Fibroblast of mammary gland (primary cell): ENCODE results near the gene TMEM126B.

Source experiments
- DNase-seq: peaks from one replicate; pipeline ENCODE4 v3.0.0-alpha.2; 2010; ENCODE audit warnings: low read depth
- H3K4me3 ChIP-seq: 2 replicates; pipeline ENCODE4 v1.5.1; 2011; ENCODE audit warnings: low read depth, mild to moderate bottlenecking, low read length, moderate library complexity; ENCODE audit not compliant: control insufficient read depth
- TF ChIP-seq, protein P1 (sequence below): conservative IDR thresholded peaks from 2 replicates; pipeline ENCODE4 v1.5.1; 2011; ENCODE audit warnings: low read depth, low read length, inconsistent platforms; ENCODE audit not compliant: control insufficient read depth, insufficient read depth

Gene TMEM126B

GRCh38 chr11:85626496-85626895 is 1.9 kb upstream of the TMEM126B start:
- DNase-seq = no peak
- no peak overlapping the region for H3K4me3 ChIP-seq
- TF ChIP-seq, protein P1, sequence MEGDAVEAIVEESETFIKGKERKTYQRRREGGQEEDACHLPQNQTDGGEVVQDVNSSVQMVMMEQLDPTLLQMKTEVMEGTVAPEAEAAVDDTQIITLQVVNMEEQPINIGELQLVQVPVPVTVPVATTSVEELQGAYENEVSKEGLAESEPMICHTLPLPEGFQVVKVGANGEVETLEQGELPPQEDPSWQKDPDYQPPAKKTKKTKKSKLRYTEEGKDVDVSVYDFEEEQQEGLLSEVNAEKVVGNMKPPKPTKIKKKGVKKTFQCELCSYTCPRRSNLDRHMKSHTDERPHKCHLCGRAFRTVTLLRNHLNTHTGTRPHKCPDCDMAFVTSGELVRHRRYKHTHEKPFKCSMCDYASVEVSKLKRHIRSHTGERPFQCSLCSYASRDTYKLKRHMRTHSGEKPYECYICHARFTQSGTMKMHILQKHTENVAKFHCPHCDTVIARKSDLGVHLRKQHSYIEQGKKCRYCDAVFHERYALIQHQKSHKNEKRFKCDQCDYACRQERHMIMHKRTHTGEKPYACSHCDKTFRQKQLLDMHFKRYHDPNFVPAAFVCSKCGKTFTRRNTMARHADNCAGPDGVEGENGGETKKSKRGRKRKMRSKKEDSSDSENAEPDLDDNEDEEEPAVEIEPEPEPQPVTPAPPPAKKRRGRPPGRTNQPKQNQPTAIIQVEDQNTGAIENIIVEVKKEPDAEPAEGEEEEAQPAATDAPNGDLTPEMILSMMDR = no peak

- peak; percentile 61 for DNase-seq
- peak within 1 kb of the TSS; percentile 86 for H3K4me3 ChIP-seq
- TF ChIP-seq, protein P1 = no peak
Observed at GRCh38 chr11:85627332-85627997, 928 bp upstream of the TMEM126B start, which contains the start of gene DLG2. Gene DLG2 (minus strand): TSS chr11:85627344.

DNA sequence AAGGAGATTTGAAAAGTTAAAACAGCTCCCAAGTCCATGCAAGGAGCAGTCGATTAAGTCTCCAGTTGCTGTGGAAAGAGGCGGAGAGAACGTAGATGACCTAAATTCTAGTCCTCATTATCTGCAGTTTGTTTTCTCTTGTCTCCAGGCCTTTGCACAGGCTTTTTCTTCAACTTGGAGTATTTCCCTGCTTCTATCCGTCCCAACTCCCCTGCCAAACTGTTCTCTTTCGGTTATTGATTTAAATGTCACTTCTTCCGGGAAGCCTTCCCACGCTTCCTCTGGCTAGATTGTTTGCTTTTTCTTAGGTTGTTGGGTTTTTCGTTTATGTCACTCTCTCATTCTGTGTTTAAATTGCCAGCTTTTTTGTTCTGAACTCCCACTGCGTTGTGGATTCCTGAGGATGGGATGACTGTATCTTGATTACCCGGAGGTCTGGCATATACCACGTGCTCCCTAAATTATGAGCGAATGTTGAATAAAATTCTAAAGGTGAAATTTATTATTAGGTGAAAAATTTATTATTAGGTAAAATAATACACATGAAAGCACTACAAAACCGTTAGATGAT is 463 bp downstream of the TMEM126B start:
- peak; percentile 20 for DNase-seq
- TF ChIP-seq, protein P1 = no peak
- peak overlapping the region; percentile 86 for H3K4me3 ChIP-seq

DNA sequence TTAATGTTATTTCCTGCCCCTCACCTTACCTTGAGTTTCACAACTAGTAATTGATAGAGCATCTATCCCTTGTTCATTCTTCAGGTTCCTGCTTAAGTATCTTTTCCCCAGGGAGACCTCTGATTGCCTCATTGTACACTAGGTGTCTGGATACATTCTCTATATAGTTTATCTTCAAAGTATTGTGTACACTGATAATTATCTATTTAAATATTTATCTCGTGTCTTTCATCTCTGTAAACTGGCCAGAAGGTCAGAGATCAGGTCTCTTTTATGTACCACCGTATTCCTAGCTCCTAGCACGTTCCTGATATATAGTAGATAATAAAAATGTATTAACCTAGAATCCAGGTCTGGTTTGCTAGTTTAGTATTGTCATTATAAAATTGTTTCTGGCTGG is 6.4 kb downstream of the TMEM126B start:
- TF ChIP-seq, protein P1 = no peak
- no peak overlapping the region for H3K4me3 ChIP-seq
- no peak for DNase-seq

DNA sequence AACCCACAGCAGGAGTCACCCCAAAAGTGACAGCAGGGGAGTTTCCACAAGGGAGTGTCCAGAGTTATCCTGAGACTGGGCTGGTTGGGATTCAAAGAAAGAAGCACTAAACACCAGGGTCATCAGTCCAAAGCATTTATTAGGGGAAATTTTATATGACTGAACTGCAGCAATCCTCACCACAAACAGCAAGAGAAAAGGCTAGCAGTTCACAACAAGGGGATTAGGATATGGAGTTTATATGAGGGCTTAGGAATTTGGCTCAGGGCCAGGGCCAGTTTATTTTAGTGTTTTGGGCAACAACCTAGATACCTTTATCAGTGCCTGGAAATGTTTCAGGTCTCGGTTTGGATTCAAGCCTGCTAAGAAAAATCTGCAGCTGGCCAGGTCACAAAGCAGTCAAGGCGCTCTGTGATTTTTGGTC is 14.8 kb downstream of the TMEM126B start:
- DNase-seq = no peak
- no peak overlapping the region for H3K4me3 ChIP-seq
- TF ChIP-seq, protein P1 = no peak

- TF ChIP-seq, protein P1 = no peak
- H3K4me3 ChIP-seq = peak overlapping the region; percentile 96
- no peak for DNase-seq
Observed at GRCh38 chr11:85647078-85647477, 18.7 kb downstream of the TMEM126B start.
